IPS-18a (cell line): ENCODE data around the gene INAFM1.
A peak's percentile ranks its signal among the peaks of the same experiment; 100 is the strongest.
"Not testable (repeated sequence)": the region's sequence is repeated elsewhere in the genome, so short reads cannot be mapped to it uniquely, and the experiment has no call there.

Source experiments
- H3K27ac ChIP-seq: one replicate; pipeline ENCODE4 v1.5.1; 2013; ENCODE audit warnings: low read length
- H3K27me3 ChIP-seq: one replicate; pipeline ENCODE4 v1.6.1; 2013; ENCODE audit warnings: mild to moderate bottlenecking, low read length; ENCODE audit not compliant: control insufficient read depth, insufficient read depth
- H3K36me3 ChIP-seq: one replicate; pipeline ENCODE4 v1.6.1; 2013; ENCODE audit warnings: low read depth, low read length; ENCODE audit not compliant: control insufficient read depth
- H3K4me1 ChIP-seq: one replicate; pipeline ENCODE4 v1.6.1; 2013; ENCODE audit warnings: low read depth, low read length; ENCODE audit not compliant: control insufficient read depth
- H3K4me3 ChIP-seq: one replicate; pipeline ENCODE4 v1.5.1; 2013; ENCODE audit warnings: low read length
- H3K9ac ChIP-seq: one replicate; pipeline ENCODE4 v1.6.1; 2013; ENCODE audit warnings: mild to moderate bottlenecking, low read length, moderate library complexity
- H3K9me3 ChIP-seq: one replicate; pipeline ENCODE4 v1.6.1; 2013; ENCODE audit warnings: low read depth, low read length; ENCODE audit not compliant: control insufficient read depth

Gene INAFM1

DNA sequence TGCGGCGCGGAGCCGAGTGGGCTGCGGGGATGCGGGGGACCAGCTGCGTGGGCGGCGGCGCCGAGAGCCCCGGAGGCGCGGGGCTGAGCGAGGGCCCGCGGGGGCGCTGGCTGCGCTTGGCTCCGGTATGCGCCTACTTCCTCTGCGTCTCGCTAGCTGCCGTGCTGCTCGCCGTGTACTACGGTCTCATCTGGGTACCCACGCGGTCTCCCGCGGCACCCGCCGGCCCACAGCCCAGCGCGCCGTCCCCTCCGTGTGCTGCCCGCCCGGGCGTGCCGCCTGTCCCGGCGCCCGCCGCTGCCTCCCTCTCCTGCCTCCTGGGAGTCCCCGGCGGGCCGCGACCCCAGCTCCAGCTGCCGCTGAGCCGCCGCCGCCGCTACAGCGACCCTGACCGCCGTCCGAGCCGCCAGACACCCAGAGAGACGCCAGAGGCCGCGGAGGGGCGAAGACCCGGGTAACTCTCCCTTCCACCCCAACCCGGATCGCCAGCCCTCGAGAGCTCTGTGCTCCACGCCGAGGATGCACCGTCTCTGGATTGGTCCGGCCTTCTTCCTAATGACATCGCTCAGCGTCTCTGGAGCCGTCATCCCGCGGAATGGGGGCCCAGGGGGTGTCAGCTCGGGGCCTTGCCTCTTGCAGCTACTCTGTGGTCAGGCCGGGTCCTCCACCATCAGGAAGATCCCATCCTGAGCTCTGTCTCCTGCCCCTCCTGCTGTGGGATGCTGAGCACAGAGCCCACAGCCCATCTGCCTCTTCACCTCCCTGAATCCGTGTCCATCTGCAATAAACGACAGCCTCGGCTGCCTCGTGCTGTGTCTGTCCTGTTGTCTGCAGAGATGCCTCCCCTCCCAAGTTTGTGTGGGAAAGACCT is 441 bp downstream of the INAFM1 start:
- H3K9me3 ChIP-seq: no peaks in the 10 kb centered on the region
- peaks cover 6% of the 10 kb centered on the region for H3K4me1 ChIP-seq
- H3K27ac ChIP-seq: no peak overlapping the region
- H3K4me3 ChIP-seq: peak overlapping the region; percentile 53
- peaks cover 9% of the 10 kb centered on the region for H3K36me3 ChIP-seq
- no peak overlapping the region for H3K9ac ChIP-seq
- H3K27me3 ChIP-seq: peaks cover 16% of the 10 kb centered on the region

DNA sequence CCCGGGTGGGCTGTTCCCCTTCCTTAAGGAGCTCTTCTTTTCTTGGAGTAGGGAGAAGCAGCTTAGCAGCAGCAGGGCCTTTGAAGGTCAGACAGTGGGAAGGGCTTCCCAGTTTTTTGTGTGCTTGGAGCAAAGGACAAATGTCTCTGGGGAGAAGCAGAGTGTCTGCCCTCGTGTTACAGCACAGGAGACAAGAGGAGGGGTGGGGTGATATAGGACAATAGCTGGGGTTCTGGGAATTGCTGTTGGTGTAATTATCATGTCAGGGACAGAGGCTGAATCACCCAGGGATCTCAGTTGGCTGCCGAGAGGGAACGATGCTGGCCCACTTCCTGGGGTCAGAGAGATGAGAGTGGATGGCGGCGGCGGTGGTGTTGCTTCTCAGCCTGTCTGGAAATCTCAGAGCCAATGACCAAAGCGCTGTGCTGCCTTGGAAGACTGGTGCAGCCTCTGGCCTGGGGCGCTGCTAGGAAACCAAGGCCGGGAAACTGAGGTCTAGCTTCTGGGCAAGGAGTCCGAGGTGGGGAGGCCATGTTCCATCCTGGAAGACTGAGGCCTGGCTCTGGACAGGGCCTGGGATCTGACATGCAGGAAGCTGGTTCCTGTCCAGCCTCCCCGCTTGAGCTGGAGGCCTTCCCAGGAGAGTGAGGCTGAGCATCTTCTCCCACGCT is 1.2 kb downstream of the INAFM1 start:
- peaks cover 6% of the 10 kb centered on the region for H3K4me1 ChIP-seq
- no peak overlapping the region for H3K27ac ChIP-seq
- peaks cover 16% of the 10 kb centered on the region for H3K27me3 ChIP-seq
- H3K36me3 ChIP-seq: peaks cover 2% of the 10 kb centered on the region
- no peak overlapping the region for H3K4me3 ChIP-seq
- H3K9me3 ChIP-seq: no peaks in the 10 kb centered on the region
- H3K9ac ChIP-seq: no peak overlapping the region

DNA sequence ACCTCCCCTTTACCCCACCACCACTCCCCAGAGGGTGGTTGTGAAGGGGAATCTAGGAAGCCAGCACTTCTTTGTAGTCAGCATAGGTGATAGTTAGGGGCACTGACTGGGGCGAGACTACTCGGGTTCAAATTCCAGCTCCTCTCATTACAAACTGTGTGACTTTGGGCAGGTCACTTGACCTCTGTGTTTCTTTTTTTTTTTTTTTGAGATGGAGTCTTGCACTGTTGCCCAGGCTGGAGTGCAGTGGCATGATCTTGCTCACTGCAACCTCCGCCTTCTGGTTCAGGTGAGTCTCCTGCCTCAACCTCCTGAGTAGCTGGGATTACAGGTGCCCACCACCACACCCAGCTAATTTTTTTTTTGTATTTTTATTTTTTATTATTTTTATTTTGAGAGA is 1.8 kb downstream of the INAFM1 start:
- H3K27ac ChIP-seq, H3K9ac ChIP-seq, H3K4me3 ChIP-seq, H3K36me3 ChIP-seq, H3K9me3 ChIP-seq, H3K4me1 ChIP-seq: not testable (repeated sequence)
- H3K27me3 ChIP-seq: peaks cover 16% of the 10 kb centered on the region

DNA sequence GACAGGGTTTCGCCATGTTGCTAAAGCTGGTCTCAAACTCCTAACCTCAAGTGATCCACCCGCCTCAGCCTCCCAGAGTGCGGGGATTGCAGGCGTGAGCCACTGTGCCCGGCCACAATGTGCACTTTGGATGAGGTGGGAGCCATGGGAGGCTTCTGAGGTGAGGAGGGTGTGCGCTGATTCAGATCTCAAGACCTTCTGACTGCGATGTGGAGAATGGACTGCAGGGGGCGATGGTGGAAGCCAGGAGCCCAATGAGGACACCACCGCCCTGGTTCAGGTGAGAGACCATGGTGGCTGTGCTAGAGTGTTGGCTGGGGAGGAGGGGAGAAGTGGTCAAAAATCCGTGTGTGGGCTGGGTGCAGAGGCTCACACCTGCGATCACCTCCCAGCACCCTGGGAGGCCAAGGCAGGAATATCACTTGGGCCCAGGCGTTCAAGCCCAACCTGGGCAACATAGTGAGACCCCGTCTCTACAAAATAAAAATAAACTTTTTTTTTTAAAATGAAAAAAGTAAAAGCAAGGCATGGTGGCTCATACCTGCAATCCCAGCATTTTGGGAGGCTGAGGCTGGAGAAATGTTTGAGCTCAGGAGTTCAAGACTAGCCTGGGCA is 5.6 kb downstream of the INAFM1 start:
- Histone ChIP-seq H3K9ac (no peak overlapping the region), H3K4me3 (no peak overlapping the region), H3K36me3 (no peaks in the 10 kb centered on the region), H3K27me3 (peaks cover 12% of the 10 kb centered on the region), H3K4me1 (peaks cover 6% of the 10 kb centered on the region), H3K9me3 (no peaks in the 10 kb centered on the region), H3K27ac (no peak overlapping the region)

DNA sequence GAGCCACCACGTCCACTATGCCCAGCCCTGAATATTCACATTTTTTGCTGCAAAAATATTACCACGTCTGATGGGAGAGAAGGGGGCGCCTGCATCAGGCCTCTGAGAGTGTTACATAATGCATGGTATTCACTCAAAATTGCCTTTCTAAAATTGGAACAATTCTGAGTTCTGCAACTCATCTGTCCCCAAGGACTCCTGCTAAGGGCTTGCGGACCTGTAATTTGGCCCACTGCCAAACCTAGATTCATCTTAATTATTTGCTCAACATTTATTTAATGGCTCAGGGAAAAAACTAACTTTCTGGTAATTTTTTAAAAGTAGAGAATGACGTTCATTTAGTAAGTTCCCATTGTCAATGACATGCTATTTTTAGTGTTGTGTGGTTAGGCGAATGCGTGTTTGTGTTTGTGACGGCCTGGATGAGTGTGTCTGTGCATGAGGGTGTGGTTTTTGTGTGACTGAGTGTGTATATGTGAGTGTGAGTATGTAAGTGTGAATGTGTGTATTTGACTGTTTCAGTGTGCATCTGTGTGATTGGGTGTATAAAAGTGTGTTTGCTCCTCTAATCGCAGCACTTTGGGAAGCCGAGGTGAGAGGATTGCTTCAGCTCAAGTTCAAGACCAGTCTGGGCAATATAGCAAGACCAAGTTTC is 8.8 kb downstream of the INAFM1 start:
- Histone ChIP-seq H3K9me3 (no peaks in the 10 kb centered on the region), H3K36me3 (no peaks in the 10 kb centered on the region), H3K4me1 (no peaks in the 10 kb centered on the region), H3K9ac (no peak overlapping the region), H3K27ac (no peak overlapping the region), H3K27me3 (no peaks in the 10 kb centered on the region), H3K4me3 (no peak overlapping the region)

DNA sequence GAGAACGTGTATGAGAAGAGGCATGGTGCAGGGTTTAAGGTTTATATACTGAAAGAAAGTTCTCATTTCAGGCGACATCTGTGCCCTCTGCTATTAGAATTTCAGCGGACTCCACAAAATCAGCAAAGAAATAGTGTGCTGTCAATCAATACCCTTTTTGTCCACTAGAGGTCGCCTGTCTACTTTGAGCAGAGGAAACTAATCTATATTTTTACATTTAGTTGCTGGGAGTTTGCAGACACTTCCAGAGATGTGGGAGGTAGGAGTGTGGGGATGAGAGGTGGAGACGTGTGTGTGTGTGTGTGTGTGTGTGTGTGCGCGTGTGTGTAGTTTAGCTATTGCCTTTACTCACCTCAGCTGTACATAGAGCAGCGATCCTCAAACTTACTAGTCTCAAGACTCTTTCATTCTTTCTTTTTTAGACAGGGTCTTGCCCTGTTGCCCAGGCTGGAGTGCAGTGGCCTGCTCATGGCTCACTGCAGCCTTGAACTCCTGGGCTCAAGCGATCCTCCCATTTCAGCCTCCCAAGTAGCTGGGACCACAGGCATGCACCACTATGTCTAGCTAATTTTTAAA is 9.7 kb downstream of the INAFM1 start:
- Histone ChIP-seq H3K27me3 (no peaks in the 10 kb centered on the region), H3K9me3 (no peaks in the 10 kb centered on the region), H3K36me3 (no peaks in the 10 kb centered on the region), H3K4me3 (no peak overlapping the region), H3K27ac (no peak overlapping the region), H3K9ac (no peak overlapping the region), H3K4me1 (peaks cover 4% of the 10 kb centered on the region)

DNA sequence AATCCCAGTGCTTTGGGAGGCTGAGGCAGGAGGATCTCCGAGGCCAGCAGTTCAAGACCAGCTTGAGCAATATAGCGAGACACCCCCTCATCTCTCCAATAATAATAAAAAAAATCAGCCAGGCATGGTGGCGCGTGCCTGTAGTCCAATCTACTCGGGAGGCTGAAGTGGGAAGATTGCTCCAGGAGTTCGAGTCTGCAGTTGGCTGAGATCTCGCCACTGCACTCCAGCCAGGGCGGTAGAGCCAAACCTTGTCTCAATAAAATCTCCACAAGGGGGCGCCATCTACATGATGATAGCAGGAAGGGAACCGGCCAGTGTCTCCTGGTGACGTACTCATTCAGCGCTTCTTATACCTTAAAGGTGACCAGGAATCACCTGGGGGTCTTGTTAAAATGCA is 21.4 kb downstream of the INAFM1 start:
- no peaks in the 10 kb centered on the region for H3K4me1 ChIP-seq
- H3K36me3 ChIP-seq: no peaks in the 10 kb centered on the region
- H3K27ac ChIP-seq: no peak overlapping the region
- H3K9me3 ChIP-seq: no peaks in the 10 kb centered on the region
- H3K9ac ChIP-seq: no peak overlapping the region
- no peaks in the 10 kb centered on the region for H3K27me3 ChIP-seq
- no peak overlapping the region for H3K4me3 ChIP-seq

DNA sequence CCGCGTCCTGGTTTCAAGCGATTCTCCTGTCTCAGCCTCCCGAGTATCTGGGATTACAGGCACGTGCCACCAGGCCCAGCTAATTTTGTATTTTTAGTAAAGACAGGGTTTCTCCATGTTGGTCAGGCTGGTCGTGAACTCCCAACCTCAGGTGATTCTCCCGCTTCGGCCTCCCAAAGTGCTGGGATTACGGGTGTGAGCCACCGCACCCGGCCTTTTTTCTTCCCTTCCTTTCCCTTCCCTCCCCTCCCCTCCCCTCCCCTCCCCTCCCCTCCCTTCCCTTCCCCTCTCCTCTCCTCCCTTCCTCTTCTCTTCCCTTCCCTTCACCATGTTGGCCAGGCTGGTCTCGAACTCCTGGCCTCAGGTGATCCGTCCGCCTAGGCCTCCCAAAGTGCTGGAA is 26.2 kb downstream of the INAFM1 start:
- not testable (repeated sequence) for H3K27ac ChIP-seq, H3K27me3 ChIP-seq, H3K9ac ChIP-seq, H3K4me1 ChIP-seq, H3K36me3 ChIP-seq, H3K9me3 ChIP-seq, H3K4me3 ChIP-seq

DNA sequence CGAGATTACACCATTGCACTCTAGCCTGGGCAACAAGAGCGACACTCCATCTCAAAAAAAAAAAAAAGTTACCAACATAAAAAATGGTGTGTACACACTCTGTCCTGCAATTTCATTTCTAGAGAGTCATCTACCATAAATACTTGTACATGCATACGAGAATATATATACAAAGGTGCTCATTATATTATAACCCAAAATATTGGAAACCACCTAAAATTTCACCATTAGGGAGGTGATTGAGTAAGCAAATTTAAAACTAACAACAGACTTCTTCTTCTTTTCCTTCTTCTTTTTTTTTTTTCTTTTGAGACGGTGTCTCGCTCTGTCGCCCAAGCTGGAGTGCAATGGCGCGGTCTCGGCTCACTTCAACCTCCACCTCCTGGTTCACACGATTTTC is 27.6 kb downstream of the INAFM1 start:
- Histone ChIP-seq H3K27me3 (no peaks in the 10 kb centered on the region), H3K9ac (no peak overlapping the region), H3K27ac (no peak overlapping the region), H3K4me3 (no peak overlapping the region), H3K9me3 (no peaks in the 10 kb centered on the region), H3K36me3 (no peaks in the 10 kb centered on the region), H3K4me1 (no peaks in the 10 kb centered on the region)

DNA sequence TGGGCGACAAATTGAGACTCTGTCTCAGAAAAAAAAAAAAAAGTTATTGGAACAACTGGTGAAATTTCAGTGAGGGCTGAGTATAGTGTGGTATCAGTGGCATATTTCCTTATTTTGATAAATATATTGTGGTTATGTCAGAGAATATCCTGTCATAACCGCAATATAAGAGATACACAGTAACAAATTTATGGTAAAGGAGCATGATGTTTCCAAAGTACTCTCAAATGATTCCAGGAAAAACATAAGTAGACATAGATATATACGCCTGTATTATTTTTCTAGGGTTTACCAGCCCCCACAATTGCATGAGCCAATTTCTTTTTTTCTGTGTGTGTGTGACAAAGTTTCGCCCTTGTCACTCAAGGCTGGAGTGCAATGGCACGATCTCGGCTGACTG is 29.3 kb downstream of the INAFM1 start:
- H3K4me1 ChIP-seq: no peaks in the 10 kb centered on the region
- no peak overlapping the region for H3K4me3 ChIP-seq
- H3K27ac ChIP-seq: no peak overlapping the region
- no peak overlapping the region for H3K9ac ChIP-seq
- no peaks in the 10 kb centered on the region for H3K9me3 ChIP-seq
- no peaks in the 10 kb centered on the region for H3K27me3 ChIP-seq
- no peaks in the 10 kb centered on the region for H3K36me3 ChIP-seq

DNA sequence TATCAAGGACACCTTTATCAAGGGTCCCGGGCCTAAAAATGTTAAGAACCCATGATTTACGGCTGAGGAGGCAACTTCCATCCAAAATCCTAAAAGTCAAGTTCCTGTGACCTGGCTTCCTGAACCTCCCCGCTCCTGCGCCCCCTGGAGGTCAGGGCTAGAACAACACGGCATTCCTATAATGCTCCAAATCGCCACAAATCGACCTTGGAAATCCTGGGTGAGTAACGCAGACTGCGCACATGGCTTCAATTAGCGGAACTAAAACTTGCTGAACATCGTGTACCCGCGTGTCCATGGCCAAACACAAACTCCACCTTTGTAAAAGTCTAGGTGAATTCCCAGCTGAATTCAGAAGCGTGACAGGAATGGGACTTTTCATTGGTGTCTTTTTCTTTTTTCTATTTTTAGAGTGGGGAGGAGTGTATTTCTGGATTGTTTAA is 30.6 kb downstream of the INAFM1 start:
- no peaks in the 10 kb centered on the region for H3K27me3 ChIP-seq
- no peaks in the 10 kb centered on the region for H3K4me1 ChIP-seq
- no peak overlapping the region for H3K9ac ChIP-seq
- no peak overlapping the region for H3K27ac ChIP-seq
- H3K4me3 ChIP-seq: no peak overlapping the region
- H3K9me3 ChIP-seq: no peaks in the 10 kb centered on the region
- H3K36me3 ChIP-seq: no peaks in the 10 kb centered on the region
